ENCODE data around the gene ANKRD13B. TPM values are rescaled to one million over a fixed set of nuclear protein-coding genes. Genes with fewer than 3 reads are reported as not detected.

The ANKRD13B gene
- total RNA-seq, 6 experiments from 2014 or later, result 1.9 to 4.3 (median 3.0) TPM

DNA sequence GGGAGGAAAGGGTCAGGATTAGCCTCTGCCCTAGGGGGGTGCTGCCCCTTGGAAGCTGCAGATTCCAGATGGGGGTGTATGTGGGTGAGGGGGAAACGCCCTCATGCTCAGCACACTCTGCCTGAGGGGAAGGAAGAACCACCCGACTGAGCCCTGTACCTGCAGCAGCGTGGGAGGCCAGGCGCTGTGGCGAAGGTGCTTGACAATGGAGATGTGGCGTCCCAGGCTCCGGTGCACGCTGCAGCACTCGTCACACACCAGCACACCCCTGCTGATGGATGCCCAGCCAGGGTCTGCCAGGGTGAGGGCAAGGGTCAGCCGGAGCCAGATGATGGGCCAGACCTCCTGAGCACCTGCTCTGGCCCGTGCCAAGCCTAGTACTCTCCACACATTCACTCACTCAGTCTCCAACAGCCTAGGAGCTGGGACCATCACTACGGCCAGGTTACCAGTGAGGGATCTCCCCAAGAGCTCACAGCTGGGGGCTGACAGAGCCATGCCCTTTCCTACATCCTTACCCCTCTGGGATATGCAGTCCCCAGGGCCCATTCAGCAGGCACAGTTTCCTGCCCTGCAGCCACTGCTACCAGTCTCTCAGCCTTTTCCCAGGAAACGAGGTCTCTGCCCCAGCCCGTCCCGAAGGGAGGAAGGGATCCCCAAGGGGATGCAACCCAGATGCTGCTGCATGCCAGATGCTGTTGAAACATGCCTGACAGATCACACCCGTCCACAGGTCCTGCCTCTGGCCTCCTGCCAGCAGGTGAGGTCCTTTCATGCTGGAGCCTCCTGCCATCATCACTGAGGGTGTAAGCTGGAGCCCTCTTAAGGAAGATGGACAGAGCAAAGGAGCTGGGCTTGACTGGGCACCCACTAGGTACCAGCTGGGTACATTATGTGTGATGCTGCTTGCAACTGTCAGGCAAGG lies 9.3 kb upstream of the ANKRD13B start:
- Mint-ChIP-seq H3K4me1 (ENCODE audit: low read depth) (peaks cover 34% of the 10 kb centered on the region), H3K27me3 (ENCODE audit: insufficient read depth) (no peaks in the 10 kb centered on the region), H3K9me3 (no peaks in the 10 kb centered on the region), H3K36me3 (ENCODE audit: low read depth) (peaks cover 5% of the 10 kb centered on the region), H3K4me3 (no peak overlapping the region), H3K27ac (no peak overlapping the region; the same call in 1 of the 2 replicates)
- TF ChIP-seq, protein P1, sequence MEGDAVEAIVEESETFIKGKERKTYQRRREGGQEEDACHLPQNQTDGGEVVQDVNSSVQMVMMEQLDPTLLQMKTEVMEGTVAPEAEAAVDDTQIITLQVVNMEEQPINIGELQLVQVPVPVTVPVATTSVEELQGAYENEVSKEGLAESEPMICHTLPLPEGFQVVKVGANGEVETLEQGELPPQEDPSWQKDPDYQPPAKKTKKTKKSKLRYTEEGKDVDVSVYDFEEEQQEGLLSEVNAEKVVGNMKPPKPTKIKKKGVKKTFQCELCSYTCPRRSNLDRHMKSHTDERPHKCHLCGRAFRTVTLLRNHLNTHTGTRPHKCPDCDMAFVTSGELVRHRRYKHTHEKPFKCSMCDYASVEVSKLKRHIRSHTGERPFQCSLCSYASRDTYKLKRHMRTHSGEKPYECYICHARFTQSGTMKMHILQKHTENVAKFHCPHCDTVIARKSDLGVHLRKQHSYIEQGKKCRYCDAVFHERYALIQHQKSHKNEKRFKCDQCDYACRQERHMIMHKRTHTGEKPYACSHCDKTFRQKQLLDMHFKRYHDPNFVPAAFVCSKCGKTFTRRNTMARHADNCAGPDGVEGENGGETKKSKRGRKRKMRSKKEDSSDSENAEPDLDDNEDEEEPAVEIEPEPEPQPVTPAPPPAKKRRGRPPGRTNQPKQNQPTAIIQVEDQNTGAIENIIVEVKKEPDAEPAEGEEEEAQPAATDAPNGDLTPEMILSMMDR (IDR thresholded peaks at IDR 0.05), result no peak
- no peak for DNase-seq

DNA sequence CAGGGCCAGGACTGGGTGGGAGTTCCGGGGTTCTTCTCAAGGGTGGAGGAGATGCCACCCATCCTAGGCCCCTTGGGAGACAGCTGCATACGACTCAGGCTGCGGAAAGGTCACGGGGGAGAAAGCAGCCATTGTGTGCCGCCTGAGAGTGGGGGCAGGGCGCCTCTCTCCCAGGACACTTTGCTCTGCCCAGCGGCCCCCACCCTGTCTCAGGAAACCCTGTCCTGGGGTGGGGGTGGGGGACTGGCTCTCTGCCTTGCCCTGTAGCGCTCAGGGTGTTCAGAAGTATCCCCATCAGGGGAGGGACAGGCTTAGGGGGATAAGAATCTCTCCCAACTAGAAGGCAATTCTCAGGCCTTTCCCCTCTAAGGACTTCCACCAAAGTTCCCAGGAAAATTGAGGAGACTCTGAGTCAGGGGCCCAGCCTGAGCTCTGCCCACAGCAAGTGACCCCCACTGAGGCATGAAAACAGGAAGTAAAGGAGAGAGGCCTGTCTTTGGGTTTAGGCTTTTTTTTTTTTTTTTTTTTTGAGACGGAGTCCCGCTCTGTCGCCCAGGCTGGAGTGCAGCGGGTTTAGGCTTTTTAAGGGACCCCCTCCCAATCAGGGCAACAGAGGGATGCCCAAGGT lies 8.4 kb upstream of the ANKRD13B start:
- Mint-ChIP-seq H3K4me1 (ENCODE audit: low read depth) (peaks cover 34% of the 10 kb centered on the region), H3K27me3 (ENCODE audit: insufficient read depth) (no peaks in the 10 kb centered on the region), H3K9me3 (no peaks in the 10 kb centered on the region), H3K36me3 (ENCODE audit: low read depth) (peaks cover 5% of the 10 kb centered on the region), H3K4me3 (no peak overlapping the region), H3K27ac (no peak overlapping the region)
- TF ChIP-seq, protein P1 (IDR thresholded peaks at IDR 0.05), result no peak
- DNase-seq, result no peak

DNA sequence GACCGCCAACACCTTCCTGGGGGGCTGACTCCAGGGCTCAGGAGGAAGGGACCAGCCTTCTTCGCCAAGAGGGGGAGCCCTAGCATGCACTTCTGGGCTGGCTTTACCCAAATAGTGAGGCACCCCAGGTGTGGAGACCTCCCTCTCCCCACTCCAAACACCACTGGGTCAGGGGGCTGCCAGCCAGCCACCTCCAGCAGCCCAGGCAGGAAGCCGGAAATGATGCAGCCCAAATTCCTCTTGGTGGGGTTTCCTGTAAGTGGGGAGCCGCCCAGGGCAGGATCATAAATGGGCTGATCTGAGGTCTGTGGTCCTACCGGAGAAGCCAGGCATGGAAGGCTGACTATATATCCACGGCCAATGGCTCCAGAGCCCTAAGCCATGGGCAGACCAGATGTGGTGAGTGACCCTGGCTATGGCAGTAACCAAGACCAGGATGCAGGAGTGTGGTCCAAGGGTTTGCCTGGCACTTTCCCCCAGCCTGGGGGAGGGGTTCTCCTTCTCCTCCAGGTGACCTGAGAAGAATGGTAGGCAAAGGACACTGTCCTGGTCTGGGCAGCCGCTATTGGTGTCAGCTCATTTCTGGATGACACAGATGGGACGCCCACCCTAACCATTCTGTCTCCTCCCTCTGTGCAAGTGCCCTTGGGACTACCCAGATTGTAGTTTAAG lies 7.7 kb upstream of the ANKRD13B start:
- TF ChIP-seq, protein P1 (IDR thresholded peaks at IDR 0.05), result peak; percentile 53
- Mint-ChIP-seq H3K36me3 (ENCODE audit: low read depth) (peaks cover 4% of the 10 kb centered on the region), H3K27me3 (ENCODE audit: insufficient read depth) (no peaks in the 10 kb centered on the region), H3K4me3 (no peak overlapping the region), H3K27ac (no peak overlapping the region; the same call in 1 of the 2 replicates), H3K4me1 (ENCODE audit: low read depth) (peaks cover 37% of the 10 kb centered on the region), H3K9me3 (no peaks in the 10 kb centered on the region)
- DNase-seq, result no peak

DNA sequence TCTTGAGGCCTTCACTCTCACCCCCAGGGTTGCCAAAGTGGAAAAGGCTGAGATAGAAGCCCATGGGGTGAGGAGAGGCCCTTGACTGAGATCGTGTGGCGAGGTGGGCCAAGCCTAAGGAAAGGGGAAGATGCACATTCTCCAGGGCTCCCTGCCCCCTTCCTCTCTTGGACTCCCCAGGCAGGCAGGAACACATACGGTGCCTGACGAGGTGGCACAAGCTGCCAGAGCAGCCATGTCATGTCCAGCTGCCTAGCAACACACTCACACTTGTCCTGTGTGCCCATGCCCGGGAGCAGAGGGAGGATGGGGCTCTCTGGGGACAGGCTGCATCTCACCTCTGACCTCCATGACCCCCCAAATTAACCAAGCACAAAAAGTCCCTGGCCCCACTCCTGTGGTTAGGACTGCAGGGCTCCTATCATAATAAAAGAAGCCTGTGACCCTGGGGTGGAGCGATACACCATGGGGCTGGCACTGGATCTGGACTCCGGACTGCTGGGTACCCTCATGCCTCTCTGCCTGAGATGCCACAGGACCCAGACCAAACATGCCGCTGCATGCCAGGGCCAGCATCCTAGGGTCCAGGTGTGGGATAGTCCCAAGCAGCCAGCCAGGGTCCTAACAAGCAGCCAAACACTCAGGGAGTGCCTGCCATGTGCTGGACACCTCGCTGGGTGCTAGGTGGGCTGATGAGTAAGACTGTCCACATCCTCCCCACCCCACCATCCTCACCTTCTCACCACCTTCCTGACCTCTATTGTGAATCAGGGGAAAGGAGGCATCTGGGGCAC lies 6.1 kb upstream of the ANKRD13B start:
- peaks cover 2% of the 10 kb centered on the region; the same call in 1 of the 2 replicates for H3K27me3 Mint-ChIP-seq (ENCODE audit: insufficient read depth)
- H3K36me3 Mint-ChIP-seq (ENCODE audit: low read depth), result no peaks in the 10 kb centered on the region
- no peaks in the 10 kb centered on the region for H3K9me3 Mint-ChIP-seq
- H3K4me1 Mint-ChIP-seq (ENCODE audit: low read depth), result peaks cover 50% of the 10 kb centered on the region
- no peak for DNase-seq
- TF ChIP-seq, protein P1 (IDR thresholded peaks at IDR 0.05), result no peak
- peak overlapping the region; percentile 85; the same call in 1 of the 2 replicates for H3K27ac Mint-ChIP-seq
- peak overlapping the region; percentile 96; the same call in 1 of the 2 replicates for H3K4me3 Mint-ChIP-seq

DNA sequence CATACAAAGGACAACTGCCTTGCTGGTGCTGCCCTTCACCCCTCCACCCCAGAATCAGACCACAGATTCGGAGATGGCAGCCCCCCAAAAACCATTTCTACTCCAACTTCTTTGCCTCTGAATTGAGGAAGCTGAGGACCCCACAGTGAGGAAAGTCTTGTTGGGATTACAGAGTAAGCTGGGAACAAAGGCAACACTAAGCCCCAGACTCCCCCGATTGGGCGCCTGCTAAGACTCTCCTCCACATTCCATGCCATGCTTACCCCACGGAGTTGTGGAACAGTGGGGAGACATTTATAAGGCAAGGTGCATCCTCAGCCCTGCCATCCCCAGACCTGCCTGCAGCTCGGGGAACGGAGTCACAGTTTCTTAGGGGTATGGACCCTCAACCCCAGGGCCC lies 5.3 kb upstream of the ANKRD13B start:
- Mint-ChIP-seq H3K27me3 (ENCODE audit: insufficient read depth) (peaks cover 3% of the 10 kb centered on the region; the same call in 1 of the 2 replicates), H3K9me3 (no peaks in the 10 kb centered on the region), H3K27ac (peak overlapping the region; percentile 85; the same call in 1 of the 2 replicates), H3K36me3 (ENCODE audit: low read depth) (no peaks in the 10 kb centered on the region), H3K4me3 (peak overlapping the region; percentile 96), H3K4me1 (ENCODE audit: low read depth) (peaks cover 57% of the 10 kb centered on the region)
- TF ChIP-seq, protein P1 (IDR thresholded peaks at IDR 0.05), result no peak
- no peak for DNase-seq
